Measurements from ENCODE around the gene KYNU. TPM values are rescaled to one million over a fixed set of nuclear protein-coding genes. Genes with fewer than 3 reads are reported as not detected.

The KYNU gene
- total RNA-seq, 1 donor from 2014 or later: 30.3 TPM

- H3K27me3 ChIP-seq (ENCODE audit: control insufficient read depth, insufficient read depth, low read length): no peaks in the 10 kb centered on the region
- TF ChIP-seq, protein P1, sequence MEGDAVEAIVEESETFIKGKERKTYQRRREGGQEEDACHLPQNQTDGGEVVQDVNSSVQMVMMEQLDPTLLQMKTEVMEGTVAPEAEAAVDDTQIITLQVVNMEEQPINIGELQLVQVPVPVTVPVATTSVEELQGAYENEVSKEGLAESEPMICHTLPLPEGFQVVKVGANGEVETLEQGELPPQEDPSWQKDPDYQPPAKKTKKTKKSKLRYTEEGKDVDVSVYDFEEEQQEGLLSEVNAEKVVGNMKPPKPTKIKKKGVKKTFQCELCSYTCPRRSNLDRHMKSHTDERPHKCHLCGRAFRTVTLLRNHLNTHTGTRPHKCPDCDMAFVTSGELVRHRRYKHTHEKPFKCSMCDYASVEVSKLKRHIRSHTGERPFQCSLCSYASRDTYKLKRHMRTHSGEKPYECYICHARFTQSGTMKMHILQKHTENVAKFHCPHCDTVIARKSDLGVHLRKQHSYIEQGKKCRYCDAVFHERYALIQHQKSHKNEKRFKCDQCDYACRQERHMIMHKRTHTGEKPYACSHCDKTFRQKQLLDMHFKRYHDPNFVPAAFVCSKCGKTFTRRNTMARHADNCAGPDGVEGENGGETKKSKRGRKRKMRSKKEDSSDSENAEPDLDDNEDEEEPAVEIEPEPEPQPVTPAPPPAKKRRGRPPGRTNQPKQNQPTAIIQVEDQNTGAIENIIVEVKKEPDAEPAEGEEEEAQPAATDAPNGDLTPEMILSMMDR (IDR thresholded peaks at IDR 0.05; ENCODE audit: insufficient read depth, low read length, severe bottlenecking): no peak
- no peak for FAIRE-seq
- no peak for DNase-seq (ENCODE audit: low read depth)
- no peak overlapping the region for H3K4me3 ChIP-seq (ENCODE audit: low read depth, low read length)
- H3K36me3 ChIP-seq (ENCODE audit: control insufficient read depth, insufficient read depth, low read length): no peaks in the 10 kb centered on the region
Measured at GRCh38 chr2:142952793-142953494, 75.5 kb downstream of the KYNU start.

- Histone ChIP-seq H3K27me3 (ENCODE audit: control insufficient read depth, insufficient read depth, low read length) (no peaks in the 10 kb centered on the region), H3K4me3 (ENCODE audit: low read depth, low read length) (no peak overlapping the region), H3K36me3 (ENCODE audit: control insufficient read depth, insufficient read depth, low read length) (no peaks in the 10 kb centered on the region)
- FAIRE-seq (no peak), DNase-seq (ENCODE audit: low read depth) (no peak)
- TF ChIP-seq, protein P1 (IDR thresholded peaks at IDR 0.05; ENCODE audit: insufficient read depth, low read length, severe bottlenecking): no peak
Measured at GRCh38 chr2:142954493-142954892, 77.0 kb downstream of the KYNU start.

GRCh38 chr2:142957144-142957543 lies 79.7 kb downstream of the KYNU start:
- H3K27me3 ChIP-seq (ENCODE audit: control insufficient read depth, insufficient read depth, low read length): no peaks in the 10 kb centered on the region
- no peak for FAIRE-seq

GRCh38 chr2:142961202-142961601 lies 83.7 kb downstream of the KYNU start:
- Histone ChIP-seq H3K36me3 (ENCODE audit: control insufficient read depth, insufficient read depth, low read length) (no peaks in the 10 kb centered on the region), H3K27me3 (ENCODE audit: control insufficient read depth, insufficient read depth, low read length) (no peaks in the 10 kb centered on the region), H3K4me3 (ENCODE audit: low read depth, low read length) (no peak overlapping the region)
- no peak for FAIRE-seq
- DNase-seq (ENCODE audit: low read depth): no peak
- TF ChIP-seq, protein P1 (IDR thresholded peaks at IDR 0.05; ENCODE audit: insufficient read depth, low read length, severe bottlenecking): no peak

More at GRCh38 chr2:142957144-142957543, 79.7 kb downstream of the KYNU start:
- TF ChIP-seq, protein P1 (IDR thresholded peaks at IDR 0.05; ENCODE audit: insufficient read depth, low read length, severe bottlenecking): no peak
- Histone ChIP-seq H3K36me3 (ENCODE audit: control insufficient read depth, insufficient read depth, low read length) (no peaks in the 10 kb centered on the region), H3K4me3 (ENCODE audit: low read depth, low read length) (no peak overlapping the region)
- no peak for DNase-seq (ENCODE audit: low read depth)

- H3K27me3 ChIP-seq (ENCODE audit: control insufficient read depth, insufficient read depth, low read length): no peaks in the 10 kb centered on the region
- FAIRE-seq: no peak
- peak; percentile 70 for DNase-seq (ENCODE audit: low read depth)
Measured at GRCh38 chr2:142965443-142965842, 88.0 kb downstream of the KYNU start.

More at GRCh38 chr2:142965443-142965842, 88.0 kb downstream of the KYNU start:
- Histone ChIP-seq H3K36me3 (ENCODE audit: control insufficient read depth, insufficient read depth, low read length) (no peaks in the 10 kb centered on the region), H3K4me3 (ENCODE audit: low read depth, low read length) (no peak overlapping the region)
- TF ChIP-seq, protein P1 (IDR thresholded peaks at IDR 0.05; ENCODE audit: insufficient read depth, low read length, severe bottlenecking): no peak
